Activated naive CD8-positive, alpha-beta T cell treated with anti-CD3 and anti-CD28 coated beads, Interleukin-2, amount 10 ng/mL, durations not matched to agents 7 days and 5 days (primary cell): ENCODE results near the gene FOXE3. TPM values are rescaled to one million over a fixed set of nuclear protein-coding genes. Genes with fewer than 3 reads are reported as not detected.

Experiments used
- ATAC-seq: fragments of 150-1000 bp; cut with Tn5 transposase; one replicate; pipeline ENCODE4 v1.10.0; 2021; ENCODE audit warnings: low read depth, moderate library complexity
- POLR2A ChIA-PET: fragments of 350-600 bp; sonication (Branson Sonifier 250); formaldehyde crosslinking; loops from one replicate; lab custom pipeline; 2021; ENCODE audit warnings: antibody characterized with exemption; lab: Charles Lee
- DNase-seq: peaks from one replicate; pipeline ENCODE4 v3.0.0; 2021
- H3K27ac Mint-ChIP-seq: one replicate; pipeline ENCODE4 v1.8.0; 2022; ENCODE audit warnings: mild to moderate bottlenecking, mixed read lengths
- H3K27me3 Mint-ChIP-seq: one replicate; pipeline ENCODE4 v1.8.0; 2022; ENCODE audit warnings: mild to moderate bottlenecking, moderate library complexity, mixed read lengths
- H3K36me3 Mint-ChIP-seq: one replicate; pipeline ENCODE4 v1.8.0; 2021; ENCODE audit warnings: mild to moderate bottlenecking, mixed read lengths
- H3K4me1 Mint-ChIP-seq: one replicate; pipeline ENCODE4 v1.8.0; 2021; ENCODE audit warnings: mixed read lengths
- H3K4me3 Mint-ChIP-seq: one replicate; pipeline ENCODE4 v1.8.0; 2022; ENCODE audit warnings: mild to moderate bottlenecking, moderate library complexity, mixed read lengths
- H3K9me3 Mint-ChIP-seq: one replicate; pipeline ENCODE4 v1.8.0; 2021; ENCODE audit warnings: mixed read lengths
- total RNA-seq, 2 experiments: library from RNA; stranded (reverse); gene quantifications; one replicate each; pipeline ENCODE4 v1.2.3, GENCODE V29; 2021

The FOXE3 gene
- total RNA-seq, 2 experiments from 2014 or later, result not detected

DNA sequence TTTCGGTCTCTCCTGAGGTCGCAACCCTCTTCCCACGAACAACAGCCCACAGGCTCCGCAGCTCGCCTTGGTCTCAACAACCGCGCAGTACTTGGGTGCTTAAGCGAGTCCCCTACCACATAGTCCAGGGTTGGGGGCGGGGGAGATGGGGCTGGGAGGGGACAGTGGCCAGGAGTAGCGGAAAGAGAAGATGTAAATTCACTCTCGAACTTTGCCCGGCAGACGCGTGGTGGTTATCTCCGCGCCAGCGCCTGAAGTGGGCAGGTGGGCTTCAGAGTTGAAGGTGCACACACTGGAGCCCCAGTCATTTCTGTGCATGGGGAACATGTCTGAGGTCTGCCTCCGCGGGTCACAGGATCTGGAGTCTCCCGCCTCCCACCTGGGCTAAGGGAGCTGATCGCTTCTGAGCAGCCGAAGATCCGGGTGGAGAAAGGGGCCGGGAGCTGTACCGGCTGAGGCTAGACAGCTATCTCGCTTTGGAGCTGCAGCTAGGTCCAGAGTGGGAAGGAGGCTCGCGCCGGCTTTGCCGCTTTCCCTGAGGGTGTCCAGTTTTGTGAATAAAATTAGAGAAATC lies 17.5 kb downstream of the FOXE3 start:
- Mint-ChIP-seq H3K36me3 (peaks cover 17% of the 10 kb centered on the region), H3K9me3 (no peaks in the 10 kb centered on the region), H3K27ac (no peak overlapping the region), H3K4me1 (peaks cover 34% of the 10 kb centered on the region), H3K27me3 (peaks cover 38% of the 10 kb centered on the region), H3K4me3 (peak overlapping the region; percentile 71)
- ATAC-seq, result no peak
- POLR2A ChIA-PET, result no interaction called here
- DNase-seq, result no peak

DNA sequence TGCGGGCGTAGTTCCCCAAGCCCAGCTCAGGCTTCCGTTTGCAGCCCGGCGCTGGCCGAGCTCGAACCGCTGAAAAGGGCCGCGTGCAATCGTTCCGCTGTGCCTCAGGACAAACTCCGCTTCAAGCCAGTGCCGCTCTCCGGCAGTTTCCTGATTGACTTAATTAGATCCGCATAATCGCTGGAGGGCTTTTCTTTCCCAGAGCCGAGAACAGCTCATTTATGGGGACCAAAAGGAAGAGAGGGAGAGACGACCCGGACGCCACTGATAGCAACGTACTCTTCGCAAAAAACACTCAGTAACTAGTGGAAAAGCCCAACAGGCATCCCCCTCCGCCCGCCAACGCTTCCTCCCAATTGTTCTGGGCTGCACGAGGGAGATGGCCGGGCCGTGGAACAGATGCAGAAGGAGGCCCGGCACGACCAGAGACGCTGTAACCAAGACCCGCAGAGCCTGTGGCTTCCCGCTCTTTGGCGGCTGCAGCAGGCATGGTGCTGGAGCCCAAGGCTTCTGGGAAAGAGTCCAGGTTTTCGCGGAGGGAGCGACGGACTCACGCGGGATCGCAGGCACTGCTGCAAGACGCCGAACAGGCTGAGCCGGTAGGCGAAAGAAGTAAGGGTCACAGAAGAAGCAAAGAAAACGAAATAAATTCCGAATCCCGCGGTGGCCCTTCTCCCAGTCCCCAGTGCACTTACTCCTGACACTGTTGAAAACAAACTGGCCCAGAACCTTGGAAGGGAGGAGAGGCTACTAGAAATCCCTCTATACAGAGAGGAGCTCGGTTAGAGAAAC lies 18.2 kb downstream of the FOXE3 start:
- POLR2A ChIA-PET, result interaction anchor here (0.5 kb wide), 1 partner anchor 1068 kb away, joined by 5 read pairs; no protein-coding TSS in a partner anchor
- Mint-ChIP-seq H3K4me1 (peaks cover 34% of the 10 kb centered on the region), H3K27ac (no peak overlapping the region), H3K36me3 (peaks cover 17% of the 10 kb centered on the region), H3K9me3 (no peaks in the 10 kb centered on the region), H3K4me3 (peak overlapping the region; percentile 37), H3K27me3 (peaks cover 38% of the 10 kb centered on the region)
- DNase-seq, result no peak
- no peak for ATAC-seq

DNA sequence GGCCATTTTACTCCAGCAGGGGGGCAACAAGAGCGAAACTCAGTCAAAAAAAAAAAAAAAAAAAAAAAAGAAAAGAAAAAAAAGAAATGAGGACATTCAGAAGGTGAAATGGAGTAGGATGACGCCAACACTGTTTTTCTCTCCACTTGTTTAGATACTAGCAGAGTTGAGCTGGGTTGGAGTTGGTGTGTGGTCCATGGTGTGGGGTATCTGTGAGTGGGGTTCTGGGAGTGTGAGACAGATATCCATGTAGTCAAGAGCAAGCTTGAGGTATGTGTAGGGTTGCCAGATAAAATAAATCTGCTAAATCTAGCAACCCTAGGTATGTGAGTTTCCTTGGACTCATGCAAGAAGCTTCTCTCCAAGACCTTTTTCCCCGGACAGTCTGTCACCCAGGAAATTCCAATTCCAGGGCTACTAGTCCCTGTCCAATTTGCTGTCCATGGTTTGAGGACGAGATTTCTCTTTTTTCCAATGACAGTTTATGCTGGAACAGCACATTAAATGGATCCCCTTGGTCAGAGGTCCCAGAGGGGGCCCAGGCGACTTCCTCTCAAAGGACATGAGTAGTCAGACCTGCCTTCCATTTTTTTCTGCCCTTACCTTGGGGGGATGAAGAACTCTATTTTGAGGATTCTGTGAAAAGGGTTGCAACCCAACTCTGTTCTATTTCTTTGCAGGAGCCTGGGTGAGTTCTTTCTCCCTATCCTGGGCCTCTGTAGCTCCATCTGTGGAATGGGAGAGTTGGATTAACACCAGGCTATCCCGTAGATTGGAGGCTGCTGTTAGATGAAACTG lies 19.6 kb downstream of the FOXE3 start:
- ATAC-seq, result no peak
- Mint-ChIP-seq H3K4me3 (peak overlapping the region; percentile 95), H3K27me3 (peaks cover 35% of the 10 kb centered on the region), H3K27ac (no peak overlapping the region), H3K9me3 (no peaks in the 10 kb centered on the region), H3K4me1 (peaks cover 34% of the 10 kb centered on the region), H3K36me3 (peaks cover 17% of the 10 kb centered on the region)
- POLR2A ChIA-PET, result interaction anchor here (0.6 to 1.2 kb wide), 3 partner anchors 95 to 291 kb away, joined by 3 to 4 read pairs (median 4); partner anchors contain the start of gene STIL
- DNase-seq, result no peak

DNA sequence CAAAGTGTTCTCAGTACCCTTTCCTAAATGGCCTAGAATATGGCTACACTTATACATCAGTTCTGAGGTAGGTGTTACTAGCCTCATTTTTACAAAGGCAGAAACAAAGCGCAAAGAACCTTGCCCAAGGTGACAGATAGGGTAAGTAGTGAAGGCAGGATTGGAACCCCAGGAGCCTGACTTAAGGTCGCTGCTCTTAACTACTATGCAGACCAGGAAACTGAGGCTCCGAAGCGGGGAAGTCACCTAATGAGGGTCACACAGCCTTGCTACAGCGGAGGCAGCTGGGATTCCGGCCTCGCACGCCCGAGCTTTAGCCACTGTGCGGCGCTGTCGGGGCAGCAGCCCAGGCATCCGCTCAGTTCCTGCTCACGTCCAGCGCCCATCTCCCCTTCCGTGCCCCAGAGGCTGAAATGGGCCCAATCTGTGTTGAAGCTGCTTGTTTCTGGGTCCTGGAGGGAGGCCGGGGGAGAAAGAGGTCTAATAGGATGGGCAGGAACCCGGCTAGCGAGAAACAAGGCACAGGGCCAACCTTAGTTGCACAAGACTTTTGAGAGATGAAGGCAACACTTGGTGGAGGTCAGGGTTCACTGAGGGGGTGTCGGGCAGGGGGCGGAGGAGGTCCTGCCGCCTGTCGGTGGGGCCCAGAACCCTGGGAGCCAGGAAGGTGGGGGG lies 20.4 kb downstream of the FOXE3 start:
- H3K4me3 Mint-ChIP-seq, result peak overlapping the region; percentile 95
- H3K36me3 Mint-ChIP-seq, result peaks cover 17% of the 10 kb centered on the region
- peaks cover 35% of the 10 kb centered on the region for H3K27me3 Mint-ChIP-seq
- peak; percentile 23 for ATAC-seq
- POLR2A ChIA-PET, result interaction anchor here (1.2 kb wide), 1 partner anchor 123 kb away, joined by 4 read pairs; the partner anchor contains the start of gene STIL
- peaks cover 30% of the 10 kb centered on the region for H3K4me1 Mint-ChIP-seq
- H3K27ac Mint-ChIP-seq, result peak overlapping the region; percentile 90
- no peaks in the 10 kb centered on the region for H3K9me3 Mint-ChIP-seq
- peak; percentile 90 for DNase-seq

DNA sequence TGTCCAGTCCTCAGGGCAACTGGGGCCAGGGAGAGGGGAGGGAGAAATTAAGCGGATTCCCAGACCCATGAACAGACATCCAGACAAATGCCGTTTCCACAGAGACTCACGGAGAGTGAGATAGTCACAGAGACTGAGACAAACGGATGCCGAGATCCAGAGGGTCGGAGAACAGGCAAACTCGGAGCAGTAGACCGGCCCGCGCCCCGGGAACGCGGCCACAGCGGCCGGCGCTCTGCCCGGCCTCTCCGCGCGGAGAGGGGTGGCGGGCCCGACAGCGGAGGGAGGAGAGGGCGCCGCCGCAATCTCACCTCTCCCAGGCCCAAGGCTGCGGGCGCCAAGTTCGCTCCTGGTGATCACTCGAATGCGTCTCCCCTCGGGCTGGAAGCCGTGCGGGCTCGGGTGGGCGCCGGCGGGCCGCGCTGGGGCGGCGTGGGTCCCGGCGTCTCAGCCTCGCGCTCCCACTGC lies 20.9 kb downstream of the FOXE3 start:
- Mint-ChIP-seq H3K9me3 (no peaks in the 10 kb centered on the region), H3K27me3 (peaks cover 35% of the 10 kb centered on the region), H3K36me3 (peaks cover 17% of the 10 kb centered on the region), H3K4me1 (peaks cover 26% of the 10 kb centered on the region), H3K27ac (peak overlapping the region; percentile 90), H3K4me3 (peak overlapping the region; percentile 95)
- ATAC-seq (peak; percentile 1), DNase-seq (no peak)
- POLR2A ChIA-PET, result interaction anchor here (0.6 to 1.2 kb wide), 5 partner anchors 102 to 289 kb away, joined by 3 to 4 read pairs (median 3); partner anchors contain the start of gene STIL

DNA sequence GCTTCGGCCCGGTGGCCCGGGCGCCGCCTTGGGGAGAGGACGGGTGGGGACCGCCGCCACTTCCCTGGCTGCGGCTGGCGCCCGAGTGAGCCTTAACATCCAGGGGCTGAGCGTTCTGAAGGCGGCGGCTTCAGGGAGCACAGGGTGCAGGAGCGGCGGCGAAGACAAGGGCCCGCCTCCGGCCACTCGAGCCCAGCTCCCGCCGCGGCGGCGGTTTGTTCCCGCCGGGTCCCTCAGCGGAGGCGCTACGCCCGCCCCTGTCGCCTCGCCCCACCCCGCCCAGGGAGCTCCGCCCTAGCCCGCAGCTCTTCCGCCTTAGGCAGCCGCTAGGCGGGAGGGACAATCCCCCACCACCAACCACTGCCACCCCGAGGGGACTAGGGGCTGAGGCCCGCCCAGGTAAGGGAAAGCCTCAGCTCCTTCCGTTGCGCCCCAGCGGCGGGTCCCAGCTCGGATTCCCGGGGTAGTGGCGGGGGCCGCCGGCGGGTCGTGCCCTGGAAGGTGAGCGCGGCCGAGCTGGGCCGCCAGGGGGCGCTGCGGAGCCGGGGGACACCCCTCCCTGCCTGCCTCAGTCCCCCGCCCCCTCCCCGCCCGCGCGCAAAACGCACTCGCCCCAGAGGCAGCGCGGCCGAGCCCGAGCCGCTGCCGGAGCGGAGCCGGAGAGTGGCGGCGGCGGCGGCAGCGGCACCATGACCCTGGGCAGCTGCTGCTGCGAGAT lies 21.5 kb downstream of the FOXE3 start, which contains the start of gene FOXD2:
FOXD2 (plus strand) TSS at position 598 of the 718 bp plus-strand sequence; CDS start at position 690, 92 bp downstream.
- Mint-ChIP-seq H3K4me1 (peaks cover 21% of the 10 kb centered on the region), H3K27me3 (peaks cover 29% of the 10 kb centered on the region), H3K36me3 (peaks cover 14% of the 10 kb centered on the region), H3K4me3 (peak within 1 kb of the TSS; percentile 95), H3K27ac (peak within 1 kb of the TSS; percentile 90), H3K9me3 (no peaks in the 10 kb centered on the region)
- POLR2A ChIA-PET, result interaction anchor here (0.6 to 1.2 kb wide), 7 partner anchors 12 to 289 kb away, joined by 3 to 4 read pairs (median 3); no protein-coding TSS in a partner anchor
- peak; percentile 99 for DNase-seq
- ATAC-seq, result peak; percentile 88

DNA sequence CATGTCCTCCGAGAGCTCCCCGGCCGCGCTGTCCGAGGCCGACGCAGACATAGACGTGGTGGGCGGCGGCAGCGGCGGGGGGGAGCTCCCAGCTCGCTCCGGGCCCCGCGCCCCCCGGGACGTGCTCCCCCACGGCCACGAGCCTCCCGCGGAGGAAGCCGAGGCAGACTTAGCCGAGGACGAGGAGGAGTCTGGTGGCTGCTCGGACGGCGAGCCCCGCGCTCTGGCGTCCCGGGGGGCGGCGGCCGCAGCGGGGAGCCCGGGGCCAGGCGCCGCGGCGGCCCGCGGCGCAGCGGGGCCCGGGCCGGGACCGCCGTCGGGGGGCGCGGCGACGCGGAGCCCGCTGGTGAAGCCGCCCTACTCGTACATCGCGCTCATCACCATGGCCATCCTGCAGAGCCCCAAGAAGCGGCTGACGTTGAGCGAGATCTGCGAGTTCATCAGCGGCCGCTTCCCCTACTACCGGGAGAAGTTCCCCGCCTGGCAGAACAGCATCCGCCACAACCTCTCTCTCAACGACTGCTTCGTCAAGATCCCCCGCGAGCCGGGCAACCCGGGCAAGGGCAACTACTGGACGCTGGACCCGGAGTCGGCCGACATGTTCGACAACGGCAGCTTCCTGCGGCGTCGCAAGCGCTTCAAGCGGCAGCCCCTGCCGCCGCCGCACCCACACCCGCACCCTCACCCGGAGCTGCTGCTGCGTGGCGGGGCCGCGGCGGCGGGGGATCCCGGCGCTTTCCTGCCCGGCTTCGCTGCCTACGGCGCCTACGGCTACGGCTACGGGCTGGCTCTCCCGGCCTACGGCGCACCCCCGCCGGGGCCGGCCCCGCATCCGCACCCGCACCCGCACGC lies 22.3 kb downstream of the FOXE3 start:
- Mint-ChIP-seq H3K4me3 (peak overlapping the region; percentile 74), H3K4me1 (peaks cover 15% of the 10 kb centered on the region), H3K9me3 (no peaks in the 10 kb centered on the region), H3K36me3 (peaks cover 12% of the 10 kb centered on the region), H3K27me3 (peaks cover 22% of the 10 kb centered on the region), H3K27ac (peak overlapping the region; percentile 57)
- ATAC-seq (no peak), DNase-seq (peak; percentile 67)
- POLR2A ChIA-PET, result interaction anchor here (0.9 to 1.2 kb wide), 5 partner anchors 11 to 288 kb away, joined by 3 to 4 read pairs (median 4); no protein-coding TSS in a partner anchor

DNA sequence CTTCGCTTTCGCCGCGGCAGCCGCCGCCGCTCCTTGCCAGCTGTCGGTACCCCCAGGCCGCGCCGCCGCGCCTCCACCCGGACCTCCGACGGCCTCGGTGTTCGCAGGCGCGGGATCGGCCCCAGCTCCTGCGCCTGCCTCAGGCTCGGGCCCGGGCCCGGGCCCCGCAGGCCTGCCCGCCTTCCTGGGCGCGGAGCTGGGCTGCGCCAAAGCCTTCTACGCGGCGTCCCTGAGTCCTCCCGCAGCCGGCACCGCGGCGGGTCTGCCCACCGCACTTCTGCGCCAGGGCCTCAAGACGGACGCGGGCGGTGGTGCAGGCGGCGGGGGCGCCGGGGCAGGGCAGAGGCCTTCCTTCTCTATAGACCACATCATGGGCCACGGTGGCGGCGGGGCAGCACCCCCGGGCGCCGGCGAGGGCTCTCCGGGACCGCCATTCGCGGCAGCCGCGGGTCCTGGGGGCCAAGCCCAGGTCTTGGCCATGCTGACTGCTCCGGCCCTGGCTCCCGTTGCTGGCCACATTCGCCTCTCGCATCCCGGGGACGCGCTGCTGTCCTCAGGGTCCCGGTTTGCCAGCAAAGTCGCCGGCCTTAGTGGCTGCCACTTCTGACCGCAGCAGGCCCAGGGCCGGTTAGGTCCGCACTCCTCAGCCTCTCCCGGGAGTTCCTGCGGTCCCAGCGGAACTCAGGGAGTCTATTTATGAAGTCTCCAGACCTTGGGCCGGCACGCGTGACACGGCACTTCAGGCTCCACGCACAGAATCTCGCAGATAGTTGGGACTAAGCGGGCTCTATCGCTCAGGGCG lies 23.1 kb downstream of the FOXE3 start:
- Mint-ChIP-seq H3K27ac (no peak overlapping the region), H3K27me3 (peaks cover 13% of the 10 kb centered on the region), H3K4me3 (peak overlapping the region; percentile 14), H3K36me3 (peaks cover 8% of the 10 kb centered on the region), H3K9me3 (no peaks in the 10 kb centered on the region), H3K4me1 (peaks cover 13% of the 10 kb centered on the region)
- DNase-seq (no peak), ATAC-seq (no peak)
- POLR2A ChIA-PET, result no interaction called here

DNA sequence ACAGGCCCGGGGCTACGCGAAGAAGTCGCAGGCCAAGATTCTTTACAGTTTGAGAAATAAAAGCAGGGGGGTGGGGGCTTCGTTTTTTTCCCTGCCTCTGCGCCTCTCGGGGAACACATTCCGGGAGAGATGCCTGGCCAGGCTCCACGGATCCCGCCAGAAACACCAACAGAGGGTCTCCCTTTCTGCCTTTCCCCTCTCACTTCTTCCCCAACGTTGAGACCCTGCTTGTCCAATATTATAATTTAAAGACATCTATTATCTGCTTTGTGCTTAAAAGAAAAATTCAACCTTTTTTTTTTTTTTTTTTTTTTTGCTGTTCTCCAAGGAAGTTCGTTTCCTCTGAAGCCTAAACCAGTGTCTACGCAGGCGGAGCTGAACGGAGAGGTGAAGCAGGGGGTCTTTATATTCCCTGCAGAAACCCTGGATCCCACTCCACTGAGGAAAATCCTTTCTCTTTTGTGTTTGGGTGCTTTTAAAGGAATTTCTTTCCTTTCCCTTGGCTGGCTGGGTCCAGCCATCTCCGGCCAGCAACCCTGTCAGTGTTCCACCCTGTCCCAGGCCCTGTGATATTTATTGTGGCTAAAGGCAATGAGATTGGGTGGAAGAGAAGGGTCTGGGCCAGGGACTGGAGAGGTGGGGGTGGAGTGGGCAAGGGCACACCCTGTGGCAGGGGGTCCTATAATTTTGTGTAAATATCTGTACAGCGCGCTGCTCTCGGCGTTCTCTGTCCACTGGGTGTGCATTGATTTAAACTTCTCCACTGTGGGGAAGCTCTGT lies 23.9 kb downstream of the FOXE3 start:
- H3K9me3 Mint-ChIP-seq, result no peaks in the 10 kb centered on the region
- DNase-seq (no peak), ATAC-seq (no peak)
- peaks cover 8% of the 10 kb centered on the region for H3K27me3 Mint-ChIP-seq
- POLR2A ChIA-PET, result interaction anchor here (0.6 kb wide), 1 partner anchor 48 kb away, joined by 3 read pairs; no protein-coding TSS in a partner anchor
- H3K4me1 Mint-ChIP-seq, result peaks cover 14% of the 10 kb centered on the region
- H3K27ac Mint-ChIP-seq, result no peak overlapping the region
- H3K4me3 Mint-ChIP-seq, result peak overlapping the region; percentile 14
- peaks cover 3% of the 10 kb centered on the region for H3K36me3 Mint-ChIP-seq

DNA sequence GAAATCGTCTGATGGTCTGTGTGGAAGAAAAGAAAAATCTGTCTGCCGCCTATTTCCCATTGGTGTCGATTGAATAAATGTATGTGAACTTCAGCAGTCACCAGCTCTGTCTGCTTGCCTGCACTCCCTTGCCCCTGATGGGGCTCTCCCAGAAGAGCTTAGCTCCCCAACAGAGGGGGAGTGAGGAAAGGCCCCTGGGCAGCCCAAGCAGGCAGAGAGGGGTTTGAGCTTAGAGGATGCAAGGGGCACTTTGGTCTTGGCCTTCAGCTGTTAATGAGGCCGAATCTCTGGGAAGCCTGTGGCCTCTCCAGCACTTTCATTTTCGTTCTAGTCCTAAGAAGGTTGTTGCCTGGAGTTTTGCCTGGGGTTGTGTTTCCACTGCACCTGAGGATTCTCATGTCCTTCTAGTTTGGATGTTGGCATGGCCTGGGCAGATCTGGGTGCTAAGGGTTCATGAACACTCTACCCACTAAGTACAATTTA lies 24.6 kb downstream of the FOXE3 start:
- no peaks in the 10 kb centered on the region for H3K9me3 Mint-ChIP-seq
- DNase-seq (no peak), ATAC-seq (no peak)
- H3K27me3 Mint-ChIP-seq, result peaks cover 12% of the 10 kb centered on the region
- H3K36me3 Mint-ChIP-seq, result peaks cover under 1% of the 10 kb centered on the region
- H3K4me1 Mint-ChIP-seq, result peaks cover 15% of the 10 kb centered on the region
- no peak overlapping the region for H3K4me3 Mint-ChIP-seq
- POLR2A ChIA-PET, result interaction anchor here (0.6 kb wide), 1 partner anchor 48 kb away, joined by 3 read pairs; no protein-coding TSS in a partner anchor
- no peak overlapping the region for H3K27ac Mint-ChIP-seq
